Vein endothelial cell (primary cell): ENCODE results near the gene ATP13A5. TPM values are rescaled to one million over a fixed set of nuclear protein-coding genes. Genes with fewer than 3 reads are reported as not detected.

Experiments
- total RNA-seq: library from RNA; depleted of rRNA; stranded (reverse); fragments of >200 nt; gene quantifications from 2 replicates; pipeline ENCODE4 v1.2.3, GENCODE V29; 2012

ATP13A5 gene
- total RNA-seq: not detected in 2 replicates

GRCh38 chr3:193378706-193379105 lies at the start of gene ATP13A5:
Gene ATP13A5, minus strand, starts transcription at chr3:193378753. Its CDS starts 28 bp downstream, at chr3:193378725.

GRCh38 chr3:193240850-193241706 lies 137.5 kb downstream of the ATP13A5 start, which contains the start of gene PLAAT1:
Gene PLAAT1, plus strand, starts transcription at chr3:193241222. Its CDS starts 14,429 bp downstream, at chr3:193255651.

Other genes starting within 250 kb of the ATP13A5 start
- 0.98 and 2.5 TPM in 2 replicates for gene PLAAT1, start 137.5 kb downstream of the ATP13A5 start, total RNA-seq
- gene ATP13A4, start 176.1 kb upstream of the ATP13A5 start, total RNA-seq: under 0.01 TPM in 2 replicates
- 56.2 and 78.1 TPM in 2 replicates for gene OPA1, start 214.5 kb upstream of the ATP13A5 start, total RNA-seq